ENCODE data around the gene SRGAP1. TPM values are rescaled to one million over a fixed set of nuclear protein-coding genes. Genes with fewer than 3 reads are reported as not detected.

The SRGAP1 gene
- polyA plus RNA-seq, 3 donors from 2014 or later = 0.02 TPM; not detected in 2

DNA sequence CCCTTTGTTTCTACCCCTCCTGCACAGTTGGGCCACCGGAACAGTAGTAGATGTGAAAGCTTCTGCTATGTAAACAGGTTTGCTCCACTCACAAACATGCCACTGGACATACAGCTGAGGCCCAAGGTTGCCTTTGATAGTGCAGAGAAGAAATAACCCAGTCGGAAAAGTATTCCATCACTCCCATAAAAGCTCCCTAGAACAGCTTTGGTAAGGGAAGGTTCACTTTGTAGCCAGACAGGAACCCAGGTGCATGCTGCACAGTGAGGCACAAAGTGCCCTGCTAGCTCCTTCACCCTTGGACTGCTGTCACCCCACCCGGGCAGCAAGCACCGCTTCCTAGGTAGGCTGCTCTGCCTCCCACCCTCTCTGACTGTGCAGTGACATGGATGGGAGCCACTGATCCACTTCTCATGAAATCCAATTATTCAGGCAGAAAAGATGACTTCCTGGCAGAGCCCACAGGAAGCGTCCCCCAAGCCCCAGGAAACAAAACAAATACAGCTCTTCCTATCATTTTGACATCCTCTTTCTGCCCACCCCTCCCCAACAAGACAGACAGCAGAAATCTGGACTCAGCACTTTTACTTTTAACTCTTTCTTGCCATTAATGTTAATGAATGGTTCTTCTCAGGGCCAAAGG lies 100.2 kb downstream of the SRGAP1 start:
- H3K9me3 Mint-ChIP-seq = peaks cover 0 to 2% (median 0%) of the 10 kb centered on the region in 6 donors
- H3K4me1 Mint-ChIP-seq = no peaks in the 10 kb centered on the region
- H3K27me3 Mint-ChIP-seq (ENCODE audit: low read depth in 3 of 3) = peaks cover 0 to 2% (median 0%) of the 10 kb centered on the region in 3 donors
- no peak overlapping the region for H3K27ac Mint-ChIP-seq
- no peak overlapping the region for H3K4me3 Mint-ChIP-seq
- H3K36me3 Mint-ChIP-seq = no peaks in the 10 kb centered on the region
- no peak for DNase-seq

DNA sequence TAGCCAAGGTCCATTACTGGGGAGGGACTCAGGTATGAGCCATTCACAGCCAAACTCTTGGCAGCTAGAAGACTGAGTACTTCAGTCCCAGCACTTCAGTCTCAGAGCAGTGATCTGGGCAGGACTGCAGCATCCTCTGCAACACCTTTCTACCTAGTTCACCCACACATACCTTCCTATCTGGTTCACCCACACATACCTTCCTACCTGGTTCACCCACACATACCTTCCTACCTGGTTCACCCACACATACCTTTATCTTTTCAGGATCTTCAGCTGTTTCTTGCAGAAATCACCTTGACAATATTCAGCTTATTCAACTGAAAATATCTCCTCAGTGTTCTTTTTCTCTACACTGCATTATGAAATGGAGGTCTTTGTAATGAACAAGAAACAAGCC lies 101.3 kb downstream of the SRGAP1 start:
- Mint-ChIP-seq H3K27ac (no peak overlapping the region), H3K36me3 (no peaks in the 10 kb centered on the region), H3K4me3 (no peak overlapping the region), H3K4me1 (no peaks in the 10 kb centered on the region), H3K27me3 (ENCODE audit: low read depth in 3 of 3) (peaks cover 0 to 2% (median 0%) of the 10 kb centered on the region in 3 donors), H3K9me3 (peaks cover 0 to 2% (median 0%) of the 10 kb centered on the region in 6 donors)
- DNase-seq = no peak

DNA sequence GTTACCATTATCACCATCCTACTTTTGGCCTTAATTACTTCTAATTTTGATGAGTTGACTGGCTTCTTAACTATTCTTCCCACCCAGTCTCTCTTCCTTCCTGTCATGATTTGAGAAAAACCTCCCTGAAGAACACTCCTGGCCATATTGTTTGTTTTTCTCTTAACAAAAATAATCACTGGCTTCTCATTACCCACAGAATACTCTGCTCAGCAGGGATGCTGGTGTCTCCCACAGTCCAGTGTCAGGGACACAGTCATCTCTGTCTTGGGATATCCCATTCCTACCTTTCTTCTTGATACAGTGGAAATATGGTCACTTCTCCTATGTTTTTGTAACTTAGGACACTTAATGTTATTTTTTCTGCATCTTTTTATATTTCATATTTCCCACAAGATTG lies 103.7 kb downstream of the SRGAP1 start:
- Mint-ChIP-seq H3K36me3 (no peaks in the 10 kb centered on the region), H3K4me3 (no peak overlapping the region), H3K9me3 (peaks cover 0 to 2% (median 0%) of the 10 kb centered on the region in 6 donors), H3K27ac (no peak overlapping the region), H3K27me3 (ENCODE audit: low read depth in 3 of 3) (peaks cover 2% of the 10 kb centered on the region in 3 donors), H3K4me1 (no peaks in the 10 kb centered on the region)
- no peak for DNase-seq

DNA sequence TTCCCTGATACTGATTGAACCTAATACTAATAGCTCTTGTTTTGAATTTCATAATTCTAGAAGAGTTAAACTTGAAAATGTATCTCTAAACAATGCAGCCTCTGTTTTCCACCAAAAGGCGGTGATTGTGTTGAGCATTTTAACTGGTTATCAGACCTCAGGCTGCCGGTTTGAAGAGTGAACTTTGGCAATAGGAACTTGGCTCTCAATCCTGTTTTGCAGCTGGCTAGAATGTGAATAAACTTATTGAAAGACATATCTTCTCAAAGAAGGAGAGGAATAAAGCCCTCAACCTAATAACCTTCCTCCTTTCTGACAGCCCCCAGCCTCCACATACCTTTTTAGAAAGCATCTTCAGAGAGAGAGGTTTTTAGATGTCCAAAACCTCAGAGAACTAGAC lies 105.4 kb downstream of the SRGAP1 start:
- no peak overlapping the region for H3K27ac Mint-ChIP-seq
- H3K4me1 Mint-ChIP-seq = no peaks in the 10 kb centered on the region
- H3K9me3 Mint-ChIP-seq = peaks cover 0 to 2% (median 0%) of the 10 kb centered on the region in 6 donors
- no peaks in the 10 kb centered on the region for H3K36me3 Mint-ChIP-seq
- no peak for DNase-seq
- no peak overlapping the region for H3K4me3 Mint-ChIP-seq
- peaks cover 2 to 7% (median 2%) of the 10 kb centered on the region in 3 donors for H3K27me3 Mint-ChIP-seq (ENCODE audit: low read depth in 3 of 3)

DNA sequence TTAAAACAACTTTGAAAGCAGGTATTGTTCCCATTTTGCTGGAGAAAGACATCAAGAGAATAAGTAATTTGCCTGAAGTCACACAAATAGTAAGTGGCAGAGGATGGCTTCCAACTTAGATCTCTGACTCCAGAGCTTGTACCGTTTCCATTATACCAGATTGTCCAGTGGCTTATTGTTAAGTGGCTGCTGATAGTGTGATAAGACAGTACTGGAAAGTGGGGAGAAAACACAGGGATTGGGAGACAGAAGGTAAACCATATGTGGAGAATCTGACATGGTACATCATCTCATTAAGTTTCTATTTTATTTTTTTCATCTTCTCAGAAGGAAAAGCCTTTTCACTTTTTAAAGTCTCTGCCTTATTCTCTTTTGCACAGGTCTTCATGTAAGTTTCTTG lies 108.5 kb downstream of the SRGAP1 start:
- Mint-ChIP-seq H3K27ac (no peak overlapping the region), H3K36me3 (no peaks in the 10 kb centered on the region), H3K4me1 (no peaks in the 10 kb centered on the region), H3K27me3 (ENCODE audit: low read depth in 3 of 3) (peaks cover 2 to 8% (median 7%) of the 10 kb centered on the region in 3 donors), H3K9me3 (no peaks in the 10 kb centered on the region), H3K4me3 (no peak overlapping the region)
- DNase-seq = no peak

DNA sequence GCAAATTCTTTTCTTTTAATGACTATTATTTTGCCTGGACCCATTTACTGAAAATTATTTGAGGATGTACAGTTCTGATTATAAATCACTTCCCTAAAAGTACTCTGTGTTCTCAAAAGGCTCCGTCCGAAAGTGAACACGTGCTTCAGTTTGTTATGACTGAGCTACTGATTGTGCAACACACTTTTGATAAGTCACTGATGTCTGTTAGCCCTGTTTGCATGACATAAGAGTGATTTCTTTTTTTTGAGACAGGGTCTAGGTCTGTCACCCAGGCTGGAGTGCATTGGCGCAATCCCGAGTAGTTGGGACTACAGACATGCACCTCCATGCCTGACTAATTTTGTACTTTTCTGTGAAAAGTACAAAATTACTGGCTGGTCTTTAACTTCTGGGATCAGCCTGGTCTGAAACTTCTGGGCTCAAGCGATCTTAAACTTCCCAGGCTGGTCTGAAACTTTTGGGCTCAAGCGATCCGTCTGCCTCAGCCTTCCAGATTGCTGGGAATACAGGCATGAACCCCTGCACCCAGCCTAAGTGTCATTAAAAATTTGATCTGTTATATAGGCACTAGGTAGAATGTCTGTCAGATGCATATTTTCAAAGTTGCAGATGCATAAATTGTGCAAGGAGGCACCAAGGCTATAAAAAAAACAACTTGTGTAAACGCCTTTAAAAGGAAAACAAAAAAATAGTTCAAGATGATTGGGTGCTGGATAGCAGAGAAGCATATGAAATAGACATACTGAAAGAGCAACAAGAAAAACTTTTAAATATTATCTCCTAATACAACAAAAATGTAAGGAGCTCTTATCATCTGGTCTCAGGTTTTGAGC lies 111.5 kb downstream of the SRGAP1 start:
- Mint-ChIP-seq H3K27me3 (ENCODE audit: low read depth in 3 of 3) (peaks cover 2 to 11% (median 5%) of the 10 kb centered on the region in 3 donors), H3K27ac (no peak overlapping the region), H3K4me1 (no peaks in the 10 kb centered on the region), H3K9me3 (peaks cover 0 to 2% (median 0%) of the 10 kb centered on the region in 6 donors), H3K4me3 (no peak overlapping the region), H3K36me3 (no peaks in the 10 kb centered on the region)
- DNase-seq = no peak

DNA sequence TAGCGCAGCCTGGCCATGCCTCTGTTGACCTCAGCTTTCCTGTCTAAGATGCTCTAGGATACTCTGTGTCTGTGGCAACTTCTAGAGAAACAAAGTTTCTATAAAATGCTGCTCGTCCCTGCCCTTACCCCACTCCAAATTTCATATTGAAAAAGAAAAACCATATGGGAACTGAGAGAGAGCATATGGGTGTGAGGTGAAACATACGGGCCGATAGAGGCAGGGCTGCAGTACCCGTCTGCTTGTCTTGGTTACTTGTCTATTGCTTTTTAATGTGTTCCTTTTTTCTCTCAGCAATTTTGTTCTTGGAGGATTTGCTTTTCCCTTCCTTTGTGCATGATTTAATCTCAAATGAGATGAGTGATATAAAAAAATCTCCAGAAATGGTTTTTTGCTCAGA lies 113.0 kb downstream of the SRGAP1 start:
- H3K36me3 Mint-ChIP-seq = no peaks in the 10 kb centered on the region
- DNase-seq = no peak
- peaks cover 0 to 2% (median 0%) of the 10 kb centered on the region in 6 donors for H3K9me3 Mint-ChIP-seq
- peaks cover 0 to 9% (median 5%) of the 10 kb centered on the region in 3 donors for H3K27me3 Mint-ChIP-seq (ENCODE audit: low read depth in 3 of 3)
- no peak overlapping the region for H3K27ac Mint-ChIP-seq
- H3K4me1 Mint-ChIP-seq = no peaks in the 10 kb centered on the region
- H3K4me3 Mint-ChIP-seq = no peak overlapping the region

DNA sequence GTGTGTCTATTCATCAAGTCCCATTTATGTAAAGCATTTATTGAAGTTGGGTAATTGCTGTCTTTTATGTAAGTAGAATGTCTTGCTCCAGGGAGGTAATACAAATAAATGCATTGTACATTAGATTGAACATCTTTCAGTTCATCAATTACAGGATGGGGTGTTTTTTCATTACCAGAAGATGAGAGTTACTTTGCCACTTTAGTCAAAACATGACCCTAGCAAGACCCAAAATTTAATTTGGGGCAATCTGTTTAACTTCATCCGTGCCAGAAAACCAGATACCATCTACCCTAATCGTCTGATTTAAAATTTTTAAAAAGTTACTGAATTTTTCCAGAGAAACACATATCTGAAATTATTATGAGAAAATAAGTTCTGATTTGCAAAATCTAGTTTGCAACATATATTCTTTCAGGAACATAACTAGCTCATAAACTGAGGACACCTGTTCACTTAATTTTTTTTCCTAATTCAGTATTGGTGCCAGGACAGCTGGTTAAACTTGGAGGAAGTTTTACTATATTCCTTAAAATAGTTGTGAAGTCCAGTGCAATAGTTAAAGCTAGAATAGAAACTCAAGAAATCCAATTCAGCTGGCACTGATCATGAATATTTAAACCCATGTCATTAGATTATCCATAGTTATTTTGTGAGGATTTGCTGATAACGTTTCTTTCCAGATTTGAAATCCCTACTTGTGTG lies 114.5 kb downstream of the SRGAP1 start:
- no peaks in the 10 kb centered on the region for H3K4me1 Mint-ChIP-seq
- H3K9me3 Mint-ChIP-seq = peaks cover 0 to 2% (median 0%) of the 10 kb centered on the region in 6 donors
- H3K27ac Mint-ChIP-seq = no peak overlapping the region
- no peaks in the 10 kb centered on the region for H3K36me3 Mint-ChIP-seq
- H3K4me3 Mint-ChIP-seq = no peak overlapping the region
- peaks cover 0 to 9% (median 0%) of the 10 kb centered on the region in 3 donors for H3K27me3 Mint-ChIP-seq (ENCODE audit: low read depth in 3 of 3)
- DNase-seq = no peak

DNA sequence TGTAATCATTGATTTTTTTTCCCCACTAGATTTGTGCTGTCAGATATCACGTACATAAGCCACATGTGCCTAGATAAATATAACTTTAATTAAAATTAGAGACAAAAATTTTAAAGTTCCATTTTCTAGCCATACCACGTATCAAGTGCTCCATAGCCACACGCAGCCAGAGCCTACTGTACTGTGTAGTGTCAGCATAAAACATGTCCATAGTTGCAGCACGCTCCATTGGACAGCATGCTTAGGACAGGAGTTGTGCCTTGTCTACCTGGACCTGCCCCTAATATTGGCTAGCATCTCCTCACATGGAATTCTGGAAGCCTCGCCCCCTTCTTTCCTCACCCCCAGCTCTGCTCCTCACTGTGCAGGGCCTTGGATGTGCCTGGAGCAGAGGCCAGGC lies 116.5 kb downstream of the SRGAP1 start:
- Mint-ChIP-seq H3K27ac (no peak overlapping the region), H3K36me3 (no peaks in the 10 kb centered on the region), H3K9me3 (peaks cover 0 to 2% (median 0%) of the 10 kb centered on the region in 6 donors), H3K4me1 (no peaks in the 10 kb centered on the region), H3K4me3 (no peak overlapping the region), H3K27me3 (ENCODE audit: low read depth in 3 of 3) (peaks cover 0 to 9% (median 2%) of the 10 kb centered on the region in 3 donors)
- no peak for DNase-seq

DNA sequence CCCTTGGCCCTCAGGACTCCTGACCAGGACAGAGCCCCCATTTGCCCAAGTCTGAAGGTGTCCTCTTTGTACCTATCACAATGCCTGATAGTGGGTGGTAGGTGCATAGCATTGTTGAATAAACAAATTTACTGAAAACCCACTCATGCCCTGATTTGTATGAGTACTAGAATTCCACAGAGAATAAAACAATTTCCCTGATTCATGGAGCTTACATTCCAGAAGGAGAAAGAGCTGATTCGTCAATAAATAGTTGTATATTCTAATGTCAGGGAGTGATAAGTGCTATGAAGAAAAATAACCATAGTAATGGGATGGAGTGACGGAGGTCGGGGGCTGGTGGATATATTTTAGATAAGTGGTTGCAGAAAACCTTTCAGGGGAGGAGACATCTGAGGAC lies 117.0 kb downstream of the SRGAP1 start:
- Mint-ChIP-seq H3K9me3 (peaks cover 0 to 2% (median 0%) of the 10 kb centered on the region in 6 donors), H3K36me3 (no peaks in the 10 kb centered on the region), H3K4me1 (no peaks in the 10 kb centered on the region), H3K27ac (no peak overlapping the region), H3K27me3 (ENCODE audit: low read depth in 3 of 3) (peaks cover 0 to 8% (median 2%) of the 10 kb centered on the region in 3 donors), H3K4me3 (no peak overlapping the region)
- DNase-seq = no peak

DNA sequence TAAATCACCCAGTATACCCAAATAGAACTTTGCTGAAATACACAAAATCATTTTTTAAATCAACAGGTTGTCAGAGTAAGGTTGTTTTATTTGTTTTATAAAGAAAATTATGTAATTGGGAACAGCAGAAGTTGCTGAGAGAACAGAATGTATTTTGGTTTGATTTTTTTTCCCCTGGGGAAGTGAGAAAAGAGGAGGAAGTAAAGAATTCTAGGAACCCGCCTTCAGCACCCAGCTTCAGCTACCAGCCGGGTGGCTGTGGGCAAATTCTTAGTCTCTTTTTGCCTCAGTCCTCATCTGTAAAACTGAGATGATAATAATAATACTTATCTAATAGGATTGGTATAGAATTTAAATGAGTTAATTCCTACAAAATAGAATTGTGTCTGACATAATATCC lies 119.4 kb downstream of the SRGAP1 start:
- no peak for DNase-seq
- Mint-ChIP-seq H3K4me3 (no peak overlapping the region), H3K9me3 (peaks cover 0 to 2% (median 0%) of the 10 kb centered on the region in 6 donors), H3K36me3 (no peaks in the 10 kb centered on the region), H3K4me1 (no peaks in the 10 kb centered on the region), H3K27ac (no peak overlapping the region), H3K27me3 (ENCODE audit: low read depth in 3 of 3) (peaks cover 0 to 3% (median 3%) of the 10 kb centered on the region in 3 donors)

DNA sequence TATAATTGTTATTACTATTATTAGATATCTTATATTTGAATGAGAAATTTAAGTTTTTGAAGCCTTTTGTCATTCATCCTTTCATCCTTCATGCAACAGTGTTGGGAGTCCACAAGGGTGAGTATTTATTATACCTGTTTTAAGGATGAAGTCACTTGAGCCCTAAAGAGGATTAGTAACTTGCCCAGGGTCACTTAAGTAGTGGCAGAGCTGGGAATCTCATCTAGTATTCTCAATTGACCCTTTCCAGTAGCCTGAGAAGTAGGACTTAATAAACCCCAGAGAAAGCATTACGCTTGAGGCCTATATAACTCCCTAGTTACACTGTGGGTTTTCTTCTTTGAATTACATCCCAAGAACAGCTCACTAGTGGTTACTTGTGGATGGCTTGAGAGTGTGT lies 119.8 kb downstream of the SRGAP1 start:
- H3K27ac Mint-ChIP-seq = no peak overlapping the region
- no peak for DNase-seq
- H3K4me1 Mint-ChIP-seq = no peaks in the 10 kb centered on the region
- H3K9me3 Mint-ChIP-seq = peaks cover 0 to 2% (median 0%) of the 10 kb centered on the region in 6 donors
- no peaks in the 10 kb centered on the region for H3K36me3 Mint-ChIP-seq
- no peak overlapping the region for H3K4me3 Mint-ChIP-seq
- peaks cover 0 to 3% (median 3%) of the 10 kb centered on the region in 3 donors for H3K27me3 Mint-ChIP-seq (ENCODE audit: low read depth in 3 of 3)

DNA sequence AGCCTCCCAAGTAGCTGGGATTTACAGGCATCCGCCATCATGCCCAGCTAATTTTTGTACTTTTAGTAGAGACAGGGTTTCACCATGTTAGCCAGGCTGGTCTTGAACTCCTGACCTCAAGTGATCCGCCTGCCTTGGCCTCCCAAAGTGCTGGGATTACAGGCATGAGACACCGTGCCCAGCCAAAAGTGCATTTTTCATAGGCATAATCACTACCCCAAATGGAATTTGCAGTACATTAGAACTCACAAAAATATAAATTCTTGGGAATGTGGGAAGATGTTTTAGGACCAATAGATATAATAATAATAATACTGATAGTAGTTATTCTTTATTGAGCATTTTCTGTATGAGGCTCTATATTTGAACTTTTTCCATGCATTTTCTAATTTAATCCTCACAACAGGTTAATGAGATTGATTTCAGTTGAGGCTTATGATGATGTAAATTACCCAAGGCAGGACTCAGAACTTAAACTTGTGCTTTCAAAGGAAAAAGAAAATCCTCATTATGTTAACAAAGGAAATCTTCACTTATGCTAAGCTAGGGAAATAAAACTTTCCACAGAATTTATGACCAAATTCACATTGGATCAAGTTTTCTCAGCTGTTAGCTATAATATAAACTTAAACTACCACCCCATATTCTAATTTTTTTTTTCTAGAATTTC lies 121.6 kb downstream of the SRGAP1 start:
- no peaks in the 10 kb centered on the region for H3K36me3 Mint-ChIP-seq

More for the DNA sequence above, 121.6 kb downstream of the SRGAP1 start:
- Mint-ChIP-seq H3K27me3 (ENCODE audit: low read depth in 3 of 3) (peaks cover 0 to 6% (median 0%) of the 10 kb centered on the region in 3 donors), H3K4me1 (no peaks in the 10 kb centered on the region), H3K9me3 (peaks cover 0 to 7% (median 0%) of the 10 kb centered on the region in 6 donors), H3K4me3 (no peak overlapping the region), H3K27ac (no peak overlapping the region)
- no peak for DNase-seq

All from immature natural killer cell (primary cell).